GM21576 (cell line): ENCODE results near the gene ARRDC2.
"Not testable (repeated sequence)": the region's sequence is repeated elsewhere in the genome, so short reads cannot be mapped to it uniquely, and the experiment has no call there.

Experiments
- ATAC-seq: cut with Tn5 transposase; IDR thresholded peaks from one replicate; pipeline ENCODE4 v1.9.1; 2021; ENCODE audit warnings: mild to moderate bottlenecking, moderate library complexity; ENCODE audit not compliant: unreplicated experiment

The ARRDC2 gene

DNA sequence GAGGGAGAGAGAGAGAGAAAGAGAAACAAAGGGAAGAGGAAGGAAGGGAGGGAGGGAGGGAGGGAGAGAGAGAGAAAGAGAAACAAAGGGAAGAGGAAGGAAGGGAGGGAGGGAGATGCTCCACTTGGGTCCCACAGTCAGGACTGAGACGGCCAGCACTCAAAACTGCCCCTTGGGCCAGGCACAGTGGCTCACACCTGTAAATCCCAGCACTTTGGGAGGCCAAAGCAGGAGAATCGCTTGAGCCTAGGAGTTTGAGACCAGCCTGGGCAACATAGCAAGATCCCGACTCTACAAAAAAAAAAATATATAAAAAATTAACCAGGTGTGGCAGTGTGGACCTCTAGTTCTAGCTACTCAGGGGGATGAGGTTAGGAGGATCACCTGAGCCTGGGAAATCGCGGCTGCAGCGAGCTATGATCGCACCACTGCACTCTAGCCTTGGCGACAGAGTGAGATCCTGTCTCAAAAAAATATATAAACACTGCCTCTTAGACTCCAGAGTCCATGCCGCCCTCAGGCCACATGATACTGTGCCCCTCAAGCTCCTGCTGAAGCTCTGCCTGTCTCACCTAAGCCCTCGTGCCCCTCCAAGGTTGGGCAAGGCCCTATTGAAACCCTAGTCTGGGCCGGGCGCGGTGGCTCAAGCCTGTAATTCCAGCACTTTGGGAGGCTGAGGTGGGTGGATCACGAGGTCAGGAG is 8.4 kb downstream of the ARRDC2 start:
- ATAC-seq, result no peak

- no peak for ATAC-seq
These were observed 9.5 kb downstream of the ARRDC2 start for GRCh38 chr19:18017275-18018083.

DNA sequence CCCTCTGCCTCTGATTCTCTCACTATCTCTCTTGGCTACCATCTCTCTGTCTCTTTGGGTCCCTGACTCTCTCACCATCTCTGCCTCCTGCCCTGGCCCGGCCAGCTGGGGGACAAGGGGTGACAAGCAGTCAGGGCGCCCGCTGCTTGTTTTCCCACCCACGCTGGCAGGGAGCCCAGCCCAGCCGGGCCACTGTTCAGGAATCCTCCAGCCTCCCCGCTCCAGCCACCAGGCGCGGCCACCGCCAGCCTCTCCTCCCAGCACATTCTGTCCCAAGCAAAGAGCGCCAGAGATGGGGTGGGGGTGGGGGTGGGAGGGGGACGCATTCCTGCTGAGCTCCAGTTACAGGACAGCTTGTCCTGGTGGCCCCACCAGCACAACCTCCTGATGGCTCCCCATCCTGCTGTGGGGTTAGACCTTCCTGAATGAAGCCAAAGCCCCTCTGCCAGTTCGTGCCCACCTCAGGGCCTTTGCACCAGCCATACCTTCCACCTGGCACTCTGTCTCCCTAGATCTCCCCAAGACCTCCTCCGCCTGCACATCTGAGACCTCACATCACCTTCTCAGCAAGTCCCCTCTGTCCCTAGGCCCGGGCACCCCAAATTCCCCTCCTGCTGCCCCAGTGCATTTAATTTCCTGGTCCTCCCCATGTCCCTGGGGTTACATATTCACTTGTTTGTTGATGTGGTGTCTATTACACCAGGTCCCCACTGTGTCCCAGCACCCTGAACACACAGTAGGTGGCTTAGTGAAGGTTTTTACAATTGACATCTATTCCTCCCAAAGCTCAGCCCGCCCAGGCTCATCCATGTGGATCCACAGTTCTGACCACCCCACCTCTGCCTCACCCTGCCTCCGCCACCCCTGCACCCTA is 12.5 kb downstream of the ARRDC2 start:
- ATAC-seq, result no peak

GRCh38 chr19:18021121-18021755 is 13.3 kb downstream of the ARRDC2 start:
- no peak for ATAC-seq

DNA sequence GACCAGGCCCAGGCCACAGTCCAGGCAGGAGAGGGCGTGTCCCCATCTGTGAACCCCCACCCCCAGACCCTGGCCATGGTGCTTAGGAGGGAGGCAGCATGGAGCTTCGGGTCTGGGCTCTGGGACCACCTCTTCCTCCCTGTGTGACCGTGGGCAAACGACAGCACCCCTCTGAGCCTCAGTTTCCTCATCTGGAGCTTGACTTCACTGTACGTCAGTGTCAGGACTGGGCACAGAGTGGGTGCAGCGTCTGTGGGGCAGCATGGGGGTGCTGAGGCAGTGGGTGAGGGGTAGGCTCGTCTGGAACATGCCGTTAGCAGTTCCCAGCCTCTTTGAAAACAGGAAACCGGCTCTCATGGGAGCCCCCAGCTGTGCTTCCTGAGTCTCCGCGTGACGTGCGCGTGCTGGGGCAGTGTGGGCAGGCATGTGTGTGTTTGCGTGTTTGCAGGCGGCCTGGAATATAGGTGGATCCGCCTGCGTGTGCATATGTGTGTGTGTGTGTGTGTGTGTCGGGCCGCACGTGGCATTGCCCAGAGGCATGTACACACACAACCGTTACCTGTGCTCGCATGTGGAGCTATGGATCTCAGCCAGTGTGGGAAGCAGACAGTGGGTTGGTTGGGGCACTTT is 15.8 kb downstream of the ARRDC2 start:
- no peak for ATAC-seq

- ATAC-seq, result no peak
These were observed 19.2 kb downstream of the ARRDC2 start for GRCh38 chr19:18027151-18027550.

- ATAC-seq, result no peak
These were observed 21.8 kb downstream of the ARRDC2 start for GRCh38 chr19:18029617-18030338.

DNA sequence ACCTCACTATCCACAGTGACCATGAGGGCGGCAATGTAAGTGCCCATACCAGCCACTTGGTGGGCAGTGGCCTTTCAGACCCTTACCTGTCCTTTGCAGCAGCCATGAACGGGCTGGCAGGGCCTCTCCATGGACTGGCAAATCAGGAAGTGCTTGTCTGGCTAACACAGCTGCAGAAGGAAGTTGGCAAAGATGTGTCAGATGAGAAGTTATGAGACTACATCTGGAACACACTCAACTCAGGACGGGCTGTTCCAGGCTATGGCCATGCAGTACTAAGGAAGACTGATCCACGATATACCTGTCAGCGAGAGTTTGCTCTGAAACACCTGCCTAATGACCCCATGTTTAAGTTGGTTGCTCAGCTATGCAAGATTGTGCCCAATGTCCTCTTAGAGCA is 23.4 kb downstream of the ARRDC2 start:
- not testable (repeated sequence) for ATAC-seq

- ATAC-seq, result not testable (repeated sequence)
These were observed 24.1 kb downstream of the ARRDC2 start for GRCh38 chr19:18032102-18032501.

- no peak for ATAC-seq
These were observed 33.1 kb downstream of the ARRDC2 start for GRCh38 chr19:18041054-18041453.

DNA sequence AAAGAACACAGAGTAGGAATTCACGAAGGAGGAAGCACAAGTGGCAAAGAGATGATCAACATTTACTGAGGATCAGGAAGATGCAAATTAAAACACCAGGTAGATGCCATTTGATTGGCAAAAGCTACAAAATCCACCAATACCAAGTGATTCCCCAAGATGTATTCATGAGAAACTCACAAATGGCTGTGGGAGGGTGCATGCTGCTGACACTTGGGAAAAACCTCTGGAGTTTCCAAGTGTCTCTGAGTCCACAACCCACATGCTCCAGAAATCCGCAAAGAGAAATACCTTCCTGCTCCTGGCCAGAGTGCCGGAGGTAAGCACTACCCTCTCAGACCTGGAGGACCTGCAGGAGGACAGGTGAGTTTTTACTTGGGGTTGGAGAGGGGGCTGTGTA is 35.7 kb downstream of the ARRDC2 start:
- no peak for ATAC-seq

- ATAC-seq, result peak; percentile 94
These were observed 36.9 kb downstream of the ARRDC2 start for GRCh38 chr19:18044825-18045304.

GRCh38 chr19:18045307-18046050 is 37.5 kb downstream of the ARRDC2 start:
- peak; percentile 18 for ATAC-seq

- ATAC-seq, result no peak
These were observed 38.2 kb downstream of the ARRDC2 start for GRCh38 chr19:18046059-18046718.

DNA sequence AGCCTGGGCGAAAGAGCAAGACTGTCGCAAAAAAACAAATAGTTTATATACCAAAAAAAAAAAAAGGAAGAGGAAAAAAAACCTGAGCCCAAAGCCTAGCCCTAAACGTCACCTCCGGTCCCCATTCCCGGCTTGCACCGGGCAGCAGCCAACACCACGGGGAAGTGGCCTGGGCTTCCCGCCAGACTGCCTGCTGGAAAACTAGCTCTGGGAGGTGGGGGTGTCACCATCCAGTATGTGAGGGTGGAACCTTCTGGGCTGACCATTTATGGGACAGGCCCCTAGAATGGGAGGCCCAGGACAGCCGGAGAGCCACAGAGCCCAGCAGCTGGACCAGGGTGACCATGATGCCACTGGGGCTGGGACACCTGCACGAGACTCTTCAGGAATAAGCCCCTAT is 41.4 kb downstream of the ARRDC2 start:
- no peak for ATAC-seq

GRCh38 chr19:18051887-18052286 is 43.9 kb downstream of the ARRDC2 start:
- no peak for ATAC-seq

GRCh38 chr19:18053576-18054219 is 45.7 kb downstream of the ARRDC2 start:
- ATAC-seq, result no peak

DNA sequence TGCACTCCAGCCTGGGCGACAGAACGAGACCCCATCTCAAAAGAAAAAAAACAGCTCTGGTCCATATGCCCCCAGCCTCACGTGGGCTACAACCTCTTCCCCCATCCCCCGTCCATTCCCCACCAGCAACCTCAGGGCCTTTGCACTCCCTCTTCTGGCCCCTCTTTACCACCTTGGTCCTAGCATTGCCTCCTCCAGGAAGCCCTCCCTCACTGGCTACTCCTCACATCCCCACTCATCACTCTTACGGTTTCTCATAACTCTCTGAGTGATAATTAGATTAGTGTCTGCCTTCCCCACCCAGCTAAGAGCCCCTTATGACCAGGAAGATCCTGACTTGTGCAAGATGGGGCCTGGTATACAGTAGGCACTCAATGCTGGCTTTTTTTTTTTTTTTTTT is 48.0 kb downstream of the ARRDC2 start:
- ATAC-seq, result no peak
